D721Med (cell line): ENCODE results near the gene MYOM1.

Experiments used
- DNase-seq: peaks from one replicate; pipeline ENCODE4 v3.0.0; 2011; ENCODE audit warnings: low spot score; ENCODE audit not compliant: insufficient read length
- FAIRE-seq: peaks from 2 replicates; lab custom pipeline; 2011; peaks lifted over from hg19 to GRCh38; lab: Jason Lieb, UNC
- TF ChIP-seq, protein P1 (sequence below): IDR thresholded peaks from 2 replicates; pipeline ENCODE4 v1.5.1; 2012; ENCODE audit warnings: mild to moderate bottlenecking, control low read depth; ENCODE audit not compliant: insufficient read depth; ENCODE audit errors: missing control alignments

MYOM1 gene

DNA sequence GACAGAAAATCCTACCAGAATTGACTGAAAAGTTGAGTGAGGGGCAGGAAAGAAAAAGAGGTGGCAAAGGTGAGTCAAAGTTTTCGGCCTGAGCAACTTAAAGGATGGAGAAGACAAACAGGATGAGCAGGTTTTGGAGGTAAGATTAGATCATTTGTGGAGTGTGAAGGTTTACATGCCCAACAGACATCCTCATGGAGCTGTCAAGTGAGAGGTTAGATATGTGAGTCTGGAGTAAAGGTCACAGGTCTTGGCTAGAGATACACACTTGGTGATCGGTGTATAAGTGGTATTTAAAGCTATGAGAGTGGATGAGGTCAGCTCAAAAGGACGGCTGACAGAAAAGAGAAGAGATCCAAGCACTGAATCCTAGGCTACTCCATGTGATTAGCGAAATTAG, 16.7 kb upstream of the MYOM1 start:
- FAIRE-seq = no peak
- DNase-seq = no peak
- TF ChIP-seq, protein P1, sequence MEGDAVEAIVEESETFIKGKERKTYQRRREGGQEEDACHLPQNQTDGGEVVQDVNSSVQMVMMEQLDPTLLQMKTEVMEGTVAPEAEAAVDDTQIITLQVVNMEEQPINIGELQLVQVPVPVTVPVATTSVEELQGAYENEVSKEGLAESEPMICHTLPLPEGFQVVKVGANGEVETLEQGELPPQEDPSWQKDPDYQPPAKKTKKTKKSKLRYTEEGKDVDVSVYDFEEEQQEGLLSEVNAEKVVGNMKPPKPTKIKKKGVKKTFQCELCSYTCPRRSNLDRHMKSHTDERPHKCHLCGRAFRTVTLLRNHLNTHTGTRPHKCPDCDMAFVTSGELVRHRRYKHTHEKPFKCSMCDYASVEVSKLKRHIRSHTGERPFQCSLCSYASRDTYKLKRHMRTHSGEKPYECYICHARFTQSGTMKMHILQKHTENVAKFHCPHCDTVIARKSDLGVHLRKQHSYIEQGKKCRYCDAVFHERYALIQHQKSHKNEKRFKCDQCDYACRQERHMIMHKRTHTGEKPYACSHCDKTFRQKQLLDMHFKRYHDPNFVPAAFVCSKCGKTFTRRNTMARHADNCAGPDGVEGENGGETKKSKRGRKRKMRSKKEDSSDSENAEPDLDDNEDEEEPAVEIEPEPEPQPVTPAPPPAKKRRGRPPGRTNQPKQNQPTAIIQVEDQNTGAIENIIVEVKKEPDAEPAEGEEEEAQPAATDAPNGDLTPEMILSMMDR = no peak

DNA sequence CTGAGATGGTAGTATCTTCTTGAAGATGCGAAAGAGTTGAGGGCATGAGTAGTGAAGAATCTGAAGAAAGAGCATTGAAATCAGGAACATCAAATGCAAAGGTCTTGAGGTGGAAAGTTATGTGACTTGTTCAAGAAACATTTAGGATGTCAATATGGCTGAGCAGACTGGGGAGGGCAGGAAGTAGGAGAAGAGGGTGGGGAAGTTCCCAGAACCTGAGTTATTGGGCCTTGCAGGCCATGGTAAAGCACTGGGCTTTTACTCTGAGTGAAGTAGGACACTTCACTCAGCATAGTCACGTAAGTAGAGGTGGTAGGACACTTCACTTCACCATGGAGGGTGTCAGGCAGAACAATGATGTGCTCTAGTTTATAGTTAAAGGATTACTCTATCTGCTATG, 16.1 kb upstream of the MYOM1 start:
- no peak for FAIRE-seq
- DNase-seq = no peak
- TF ChIP-seq, protein P1 = no peak

DNA sequence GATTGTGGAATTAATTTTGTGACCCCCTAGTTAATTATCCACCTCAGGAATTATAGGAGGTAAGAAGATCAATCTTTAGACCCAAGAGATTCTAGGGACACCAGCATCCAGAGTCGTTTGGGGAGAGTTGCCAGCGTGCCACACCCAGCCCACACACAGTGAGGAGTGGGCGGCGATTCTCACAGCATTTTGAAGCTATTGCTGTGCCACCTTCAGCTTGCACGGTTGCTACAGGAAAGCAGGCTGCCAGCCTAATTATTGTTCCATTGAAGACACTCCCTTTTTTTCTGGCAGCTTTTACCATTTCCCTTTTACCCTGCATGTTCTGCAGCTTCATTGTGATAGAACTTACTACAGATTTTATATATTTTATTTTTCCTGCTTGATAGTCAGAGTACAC, 14.7 kb upstream of the MYOM1 start:
- FAIRE-seq (no peak), DNase-seq (no peak)
- TF ChIP-seq, protein P1 = no peak

DNA sequence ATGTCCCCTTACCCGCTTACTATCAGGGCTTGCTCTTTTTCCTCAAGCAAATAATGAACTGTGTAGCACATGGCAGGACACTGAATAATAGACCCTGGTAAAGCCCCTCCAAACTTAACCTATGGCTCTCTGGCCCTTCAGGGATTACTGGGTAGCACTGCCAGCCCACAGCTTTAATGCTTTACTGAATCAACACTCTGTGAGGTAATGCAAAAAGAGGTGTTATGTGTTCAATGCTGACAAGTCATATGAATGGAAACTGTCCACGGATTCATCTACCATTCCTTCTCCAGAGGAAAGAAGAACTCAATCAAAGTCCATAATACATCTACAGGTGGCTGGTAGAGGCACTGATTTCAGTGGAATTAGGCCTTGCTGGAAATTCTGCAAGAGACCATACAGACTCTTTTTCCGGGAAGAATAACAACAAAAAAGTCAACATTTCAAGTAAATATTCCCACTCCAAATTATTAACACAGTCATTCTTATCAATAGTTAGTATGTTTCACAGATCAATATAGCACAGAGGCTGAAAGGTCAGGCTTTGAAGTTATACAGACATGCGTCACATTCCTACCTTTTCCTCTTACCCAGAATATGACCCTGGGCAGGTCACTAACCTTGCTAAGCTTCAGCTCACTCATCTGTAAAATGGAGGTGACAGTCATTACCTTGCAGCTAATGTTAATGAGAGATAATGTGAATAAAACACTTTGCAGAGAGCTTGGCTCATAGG, 13.8 kb upstream of the MYOM1 start:
- TF ChIP-seq, protein P1 = no peak
- DNase-seq (no peak), FAIRE-seq (no peak)

DNA sequence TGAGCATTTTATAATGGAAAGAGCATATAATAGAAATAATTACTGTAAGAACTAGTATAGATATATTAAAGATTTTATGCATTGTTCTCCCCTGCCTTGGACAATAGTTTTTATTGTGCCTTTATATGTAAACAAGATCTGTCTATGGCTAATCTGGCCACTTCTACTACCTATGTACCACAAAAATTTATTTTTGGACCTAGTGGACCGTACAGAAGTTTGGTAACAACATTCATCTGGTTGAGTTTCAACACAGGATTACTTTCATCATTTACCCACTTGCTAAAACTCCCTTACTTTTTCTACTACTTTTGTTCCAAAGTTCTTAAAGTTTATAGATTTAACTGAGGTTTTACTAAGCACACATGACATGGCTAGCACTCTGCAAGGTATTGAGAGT, 13.2 kb upstream of the MYOM1 start:
- DNase-seq (no peak), FAIRE-seq (no peak)
- TF ChIP-seq, protein P1 = no peak

DNA sequence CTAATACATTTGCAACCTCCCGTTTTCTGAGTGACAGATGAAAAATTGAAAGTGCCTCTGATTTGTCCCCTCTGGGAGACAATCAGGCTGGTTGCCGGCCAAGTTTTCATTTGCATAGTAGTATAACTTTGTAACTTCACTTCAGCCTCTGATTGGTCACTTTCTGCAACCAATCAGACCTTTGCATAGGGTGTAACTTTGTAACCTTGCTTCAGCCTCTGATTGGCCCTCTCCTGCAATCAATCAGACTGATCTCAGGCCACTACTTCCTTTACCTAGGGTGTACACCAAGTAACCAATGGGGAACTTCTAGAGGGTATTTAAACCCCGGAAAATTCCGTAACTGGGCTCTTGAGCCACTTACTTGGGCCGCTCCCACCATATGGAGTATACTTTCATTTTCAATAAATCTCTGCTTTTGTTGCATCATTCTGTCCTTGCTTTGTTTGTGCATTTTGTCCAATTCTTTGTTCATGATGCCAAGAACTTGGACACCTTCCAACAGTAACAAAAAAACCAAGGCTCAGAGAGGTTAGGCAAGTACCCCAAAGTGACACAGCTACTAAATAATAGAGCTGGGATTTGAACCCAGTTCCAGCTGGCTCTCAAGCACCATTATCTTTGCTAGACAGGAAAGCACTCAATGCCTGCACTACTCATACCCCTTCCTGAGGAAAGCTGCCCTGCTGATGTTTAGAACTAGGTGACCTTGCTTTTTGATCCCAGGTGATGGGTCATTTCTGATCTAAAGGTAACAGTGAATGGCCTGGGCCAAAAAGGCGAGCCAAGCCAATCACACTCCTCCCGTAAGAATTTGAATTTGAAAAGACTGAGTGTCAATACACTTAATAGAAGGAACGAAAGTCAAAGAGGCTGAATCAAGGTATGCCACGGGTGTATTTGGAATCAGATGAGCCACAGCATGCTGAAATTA, 10.9 kb upstream of the MYOM1 start:
- TF ChIP-seq, protein P1 = no peak
- FAIRE-seq (no peak), DNase-seq (no peak)
